Trophoblast cell (in vitro differentiated cells and primary cell): ENCODE results near the gene MKRN2OS.
"Not testable (repeated sequence)": the region's sequence is repeated elsewhere in the genome, so short reads cannot be mapped to it uniquely, and the experiment has no call there.

Experiments
- DNase-seq, 2 donors: peaks; one replicate each; pipeline ENCODE4 v3.0.0-alpha.2; 2016
- H2AFZ ChIP-seq: 2 replicates; pipeline ENCODE4 v1.6.1; 2013; ENCODE audit warnings: low read length, moderate library complexity, mild to moderate bottlenecking; ENCODE audit not compliant: insufficient read depth, poor library complexity
- H2AK5ac ChIP-seq: 2 replicates; pipeline ENCODE4 v1.6.1; 2013; ENCODE audit warnings: mild to moderate bottlenecking, low read length
- H2BK120ac ChIP-seq: 2 replicates; pipeline ENCODE4 v1.6.1; 2013; ENCODE audit warnings: low read length, mild to moderate bottlenecking, moderate library complexity; ENCODE audit not compliant: insufficient read depth, poor library complexity
- H2BK12ac ChIP-seq: 2 replicates; pipeline ENCODE4 v1.6.1; 2013; ENCODE audit warnings: mild to moderate bottlenecking, low read length, moderate library complexity
- H2BK5ac ChIP-seq: 2 replicates; pipeline ENCODE4 v1.6.1; 2013; ENCODE audit warnings: low read length, low read depth, moderate library complexity, mild to moderate bottlenecking; ENCODE audit not compliant: poor library complexity
- H3K14ac ChIP-seq: 2 replicates; pipeline ENCODE4 v1.6.1; 2013; ENCODE audit warnings: mild to moderate bottlenecking, low read length
- H3K18ac ChIP-seq: 2 replicates; pipeline ENCODE4 v1.6.1; 2013; ENCODE audit warnings: mild to moderate bottlenecking, low read length
- H3K23ac ChIP-seq: 2 replicates; pipeline ENCODE4 v1.6.1; 2013; ENCODE audit warnings: low read length
- H3K27ac ChIP-seq: 2 replicates; pipeline ENCODE4 v1.5.1; 2013; ENCODE audit warnings: low read depth, mild to moderate bottlenecking, inconsistent platforms, low read length, moderate library complexity
- H3K27me3 ChIP-seq: 2 replicates; pipeline ENCODE4 v1.6.1; 2013; ENCODE audit warnings: inconsistent platforms, mild to moderate bottlenecking, low read length, moderate library complexity; ENCODE audit not compliant: insufficient read depth
- H3K36me3 ChIP-seq, 2 experiments: 1 replicate in 1 of 2; 2 replicates in 1 of 2; pipeline ENCODE4 v1.6.1; 2013; ENCODE audit warnings: low read length in 2 of 2, mild to moderate bottlenecking in 2 of 2, moderate library complexity in 1 of 2; ENCODE audit not compliant: insufficient read depth in 2 of 2, control insufficient read depth in 1 of 2
- H3K4ac ChIP-seq: 2 replicates; pipeline ENCODE4 v1.6.1; 2013; ENCODE audit warnings: low read depth, mild to moderate bottlenecking, low read length, moderate library complexity
- H3K4me1 ChIP-seq, 2 experiments: 1 replicate in 1 of 2; 2 replicates in 1 of 2; pipeline ENCODE4 v1.6.1; 2013; ENCODE audit warnings: low read length in 2 of 2, mild to moderate bottlenecking in 2 of 2, moderate library complexity in 1 of 2; ENCODE audit not compliant: insufficient read depth in 2 of 2, control insufficient read depth in 1 of 2
- H3K4me2 ChIP-seq: 2 replicates; pipeline ENCODE4 v1.6.1; 2013; ENCODE audit warnings: inconsistent platforms, mild to moderate bottlenecking, low read length, moderate library complexity
- H3K4me3 ChIP-seq: 2 replicates; pipeline ENCODE4 v1.5.1; 2013; ENCODE audit warnings: mild to moderate bottlenecking, low read depth, low read length, inconsistent platforms
- H3K79me1 ChIP-seq: one replicate; pipeline ENCODE4 v1.6.1; 2013; ENCODE audit warnings: low read length
- H3K79me2 ChIP-seq: 2 replicates; pipeline ENCODE4 v1.6.1; 2013; ENCODE audit warnings: low read length, mild to moderate bottlenecking; ENCODE audit not compliant: control insufficient read depth, insufficient read depth, poor library complexity
- H3K9ac ChIP-seq: 2 replicates; pipeline ENCODE4 v1.6.1; 2013; ENCODE audit warnings: mild to moderate bottlenecking, low read length
- H3K9me3 ChIP-seq: 2 replicates; pipeline ENCODE4 v1.6.1; 2013; ENCODE audit warnings: low read depth, mild to moderate bottlenecking, control low read depth, inconsistent platforms, low read length; ENCODE audit not compliant: insufficient read depth
- H4K12ac ChIP-seq: 2 replicates; pipeline ENCODE4 v1.6.1; 2013; ENCODE audit warnings: low read depth, mild to moderate bottlenecking, low read length, moderate library complexity
- H4K8ac ChIP-seq: 2 replicates; pipeline ENCODE4 v1.6.1; 2013; ENCODE audit warnings: low read depth, mild to moderate bottlenecking, low read length, moderate library complexity
- H4K91ac ChIP-seq: one replicate; pipeline ENCODE4 v1.6.1; 2013; ENCODE audit warnings: low read depth, mild to moderate bottlenecking, low read length, moderate library complexity
- WGBS: extraction: QIAGEN DNeasy Blood & Tissue Kit; methylation state at CpG from one replicate; pipeline ENCODE4 v1.1.7; 2013; ENCODE audit warnings: missing lambda C conversion rate; ENCODE audit not compliant: insufficient read length, insufficient coverage; ENCODE audit errors: extremely low coverage; 5-methylcytosine and 5-hydroxymethylcytosine counted together

Gene MKRN2OS

GRCh38 chr3:12544652-12545472 is 437 bp downstream of the MKRN2OS start:
- H3K36me3 ChIP-seq = peaks cover 0 to 5% of the 10 kb centered on the region in 2 experiments
- no peak overlapping the region for H2AK5ac ChIP-seq
- H2BK12ac ChIP-seq = no peak overlapping the region
- H3K27me3 ChIP-seq = no peaks in the 10 kb centered on the region
- no peaks in the 10 kb centered on the region for H3K79me2 ChIP-seq
- no peak overlapping the region for H4K8ac ChIP-seq
- H2AFZ ChIP-seq = no peak overlapping the region
- no peak overlapping the region for H2BK5ac ChIP-seq
- H3K9ac ChIP-seq = no peak overlapping the region
- peaks cover 0 to 4% of the 10 kb centered on the region in 2 experiments for H3K4me1 ChIP-seq
- no peak overlapping the region for H3K4ac ChIP-seq
- peaks cover 2% of the 10 kb centered on the region for H3K9me3 ChIP-seq
- DNase-seq = no peak
- H3K79me1 ChIP-seq = no peaks in the 10 kb centered on the region
- no peak overlapping the region for H4K12ac ChIP-seq
- H3K4me2 ChIP-seq = peak overlapping the region; percentile 52
- H3K14ac ChIP-seq = no peak overlapping the region
- H3K4me3 ChIP-seq = no peak overlapping the region
- H4K91ac ChIP-seq = no peak overlapping the region
- H2BK120ac ChIP-seq = no peak overlapping the region
- H3K27ac ChIP-seq = no peak overlapping the region
- no peak overlapping the region for H3K18ac ChIP-seq
- no CpG with 5 or more reads among the region's 11 CpGs for WGBS
- H3K23ac ChIP-seq = no peak overlapping the region

GRCh38 chr3:12543497-12543896 is 1.8 kb downstream of the MKRN2OS start:
- not testable (repeated sequence) for H3K4me1 ChIP-seq, H2AFZ ChIP-seq, H3K9ac ChIP-seq, H3K79me2 ChIP-seq, H3K9me3 ChIP-seq, DNase-seq, H2BK12ac ChIP-seq, H3K27ac ChIP-seq, H3K79me1 ChIP-seq, H2BK5ac ChIP-seq, H3K23ac ChIP-seq, H3K36me3 ChIP-seq, H3K4me2 ChIP-seq, H3K4me3 ChIP-seq, H3K18ac ChIP-seq, H3K27me3 ChIP-seq, H2BK120ac ChIP-seq, H3K4ac ChIP-seq, H4K91ac ChIP-seq, H4K12ac ChIP-seq, H2AK5ac ChIP-seq, H3K14ac ChIP-seq, H4K8ac ChIP-seq
- no CpG with 5 or more reads among the region's 12 CpGs for WGBS

- Histone ChIP-seq H3K27me3 (no peaks in the 10 kb centered on the region), H2BK120ac (no peak overlapping the region), H3K79me2 (no peaks in the 10 kb centered on the region), H4K12ac (no peak overlapping the region), H3K4me2 (no peak overlapping the region), H3K9ac (no peak overlapping the region), H3K27ac (no peak overlapping the region), H3K79me1 (no peaks in the 10 kb centered on the region), H2AFZ (no peak overlapping the region), H3K23ac (no peak overlapping the region), H3K4me3 (no peak overlapping the region), H2BK12ac (no peak overlapping the region), H3K18ac (no peak overlapping the region), H3K4ac (no peak overlapping the region), H2BK5ac (no peak overlapping the region), H3K4me1 (peaks cover 0 to 4% of the 10 kb centered on the region in 2 experiments), H4K8ac (no peak overlapping the region), H4K91ac (no peak overlapping the region), H3K9me3 (peaks cover 2% of the 10 kb centered on the region), H2AK5ac (no peak overlapping the region), H3K36me3 (peaks cover 0 to 5% of the 10 kb centered on the region in 2 experiments), H3K14ac (no peak overlapping the region)
- no CpG with 5 or more reads among the region's 8 CpGs for WGBS
- peak; percentile 40 to 61 for DNase-seq
These were observed 3.7 kb downstream of the MKRN2OS start for GRCh38 chr3:12541625-12542024.

- Histone ChIP-seq H3K4me3 (no peak overlapping the region), H3K4me2 (no peak overlapping the region), H3K18ac (no peak overlapping the region), H2BK5ac (no peak overlapping the region), H3K27me3 (no peaks in the 10 kb centered on the region), H3K23ac (no peak overlapping the region), H3K79me2 (no peaks in the 10 kb centered on the region), H2BK12ac (no peak overlapping the region), H3K27ac (no peak overlapping the region), H3K4ac (no peak overlapping the region), H4K8ac (no peak overlapping the region), H4K91ac (no peak overlapping the region), H3K9ac (no peak overlapping the region), H3K36me3 (peaks cover 0 to 11% of the 10 kb centered on the region in 2 experiments), H2AK5ac (no peak overlapping the region), H2AFZ (no peak overlapping the region), H3K4me1 (no peaks in the 10 kb centered on the region), H3K9me3 (peaks cover 2% of the 10 kb centered on the region), H3K14ac (no peak overlapping the region), H3K79me1 (no peaks in the 10 kb centered on the region), H4K12ac (no peak overlapping the region), H2BK120ac (no peak overlapping the region)
- no peak for DNase-seq
- no CpG with 5 or more reads among the region's 6 CpGs for WGBS
These were observed 8.9 kb downstream of the MKRN2OS start for GRCh38 chr3:12536423-12536822.
